ENCODE data around the gene ULK1. TPM values are rescaled to one million over a fixed set of nuclear protein-coding genes. Genes with fewer than 3 reads are reported as not detected.

ULK1 gene
- total RNA-seq, 1 experiment from 2014 or later = 67.8 TPM

- H3K9me3 Mint-ChIP-seq = no peaks in the 10 kb centered on the region
- H3K4me3 Mint-ChIP-seq = peak overlapping the region; percentile 52
- 0 out of 2 replicates have a peak overlapping the region, but pooled peaks have one; percentile 45 for H3K27ac Mint-ChIP-seq
- ChIA-PET CTCF (interaction anchor here (1.3 kb wide), 1 partner anchor 45 kb away, joined by 3 read pairs; no protein-coding TSS in a partner anchor), POLR2A (interaction anchor here (0.7 to 1.3 kb wide), 3 partner anchors 31 to 86 kb away, joined by 3 to 8 read pairs (median 6); no protein-coding TSS in a partner anchor)
- no peak for DNase-seq (ENCODE audit: low spot score)
- peaks cover 10% of the 10 kb centered on the region; the same call in 1 of the 2 replicates for H3K4me1 Mint-ChIP-seq
- no peak for ATAC-seq
- no peaks in the 10 kb centered on the region for H3K27me3 Mint-ChIP-seq (ENCODE audit: low read depth)
- H3K36me3 Mint-ChIP-seq = no peaks in the 10 kb centered on the region
- TF ChIP-seq TCF7 (CRISPR knock-in tag; IDR thresholded peaks at IDR 0.05; ENCODE audit: low read depth) (no peak), TP53 (CRISPR knock-in tag; IDR thresholded peaks at IDR 0.05) (no peak), NFATC4 (CRISPR knock-in tag; IDR thresholded peaks at IDR 0.05) (no peak), RORB (CRISPR knock-in tag; IDR thresholded peaks at IDR 0.05) (no peak), MAX (CRISPR knock-in tag; IDR thresholded peaks at IDR 0.05) (no peak), ATF3 (CRISPR knock-in tag; conservative IDR thresholded peaks at IDR 0.05) (no peak), PREB (CRISPR knock-in tag; IDR thresholded peaks at IDR 0.05; ENCODE audit: borderline replicate concordance) (no peak), SMAD4 (CRISPR knock-in tag; IDR thresholded peaks at IDR 0.05) (no peak), ZNF532 (CRISPR knock-in tag; IDR thresholded peaks at IDR 0.05; ENCODE audit: borderline replicate concordance) (no peak), NFYB (CRISPR knock-in tag; conservative IDR thresholded peaks at IDR 0.05; ENCODE audit: low read depth) (no peak), FOXJ3 (CRISPR knock-in tag; IDR thresholded peaks at IDR 0.05; ENCODE audit: borderline replicate concordance) (no peak), IRF2 (CRISPR knock-in tag; IDR thresholded peaks at IDR 0.05; ENCODE audit: borderline replicate concordance, low read depth) (no peak), ZNF232 (CRISPR knock-in tag; IDR thresholded peaks at IDR 0.05) (no peak)
- TF ChIP-seq, protein P1, sequence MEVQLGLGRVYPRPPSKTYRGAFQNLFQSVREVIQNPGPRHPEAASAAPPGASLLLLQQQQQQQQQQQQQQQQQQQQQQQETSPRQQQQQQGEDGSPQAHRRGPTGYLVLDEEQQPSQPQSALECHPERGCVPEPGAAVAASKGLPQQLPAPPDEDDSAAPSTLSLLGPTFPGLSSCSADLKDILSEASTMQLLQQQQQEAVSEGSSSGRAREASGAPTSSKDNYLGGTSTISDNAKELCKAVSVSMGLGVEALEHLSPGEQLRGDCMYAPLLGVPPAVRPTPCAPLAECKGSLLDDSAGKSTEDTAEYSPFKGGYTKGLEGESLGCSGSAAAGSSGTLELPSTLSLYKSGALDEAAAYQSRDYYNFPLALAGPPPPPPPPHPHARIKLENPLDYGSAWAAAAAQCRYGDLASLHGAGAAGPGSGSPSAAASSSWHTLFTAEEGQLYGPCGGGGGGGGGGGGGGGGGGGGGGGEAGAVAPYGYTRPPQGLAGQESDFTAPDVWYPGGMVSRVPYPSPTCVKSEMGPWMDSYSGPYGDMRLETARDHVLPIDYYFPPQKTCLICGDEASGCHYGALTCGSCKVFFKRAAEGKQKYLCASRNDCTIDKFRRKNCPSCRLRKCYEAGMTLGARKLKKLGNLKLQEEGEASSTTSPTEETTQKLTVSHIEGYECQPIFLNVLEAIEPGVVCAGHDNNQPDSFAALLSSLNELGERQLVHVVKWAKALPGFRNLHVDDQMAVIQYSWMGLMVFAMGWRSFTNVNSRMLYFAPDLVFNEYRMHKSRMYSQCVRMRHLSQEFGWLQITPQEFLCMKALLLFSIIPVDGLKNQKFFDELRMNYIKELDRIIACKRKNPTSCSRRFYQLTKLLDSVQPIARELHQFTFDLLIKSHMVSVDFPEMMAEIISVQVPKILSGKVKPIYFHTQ (CRISPR knock-in tag; IDR thresholded peaks at IDR 0.05) = no peak
These were observed 2.4 kb downstream of the ULK1 start for GRCh38 chr12:131896811-131897270.

GRCh38 chr12:131897276-131897675 lies 2.9 kb downstream of the ULK1 start:
- no peaks in the 10 kb centered on the region for H3K27me3 Mint-ChIP-seq (ENCODE audit: low read depth)
- H3K4me3 Mint-ChIP-seq = no peak overlapping the region
- CTCF ChIA-PET = interaction anchor here (1.3 kb wide), 1 partner anchor 46 kb away, joined by 3 read pairs; no protein-coding TSS in a partner anchor
- H3K9me3 Mint-ChIP-seq = no peaks in the 10 kb centered on the region
- DNase-seq (ENCODE audit: low spot score) = no peak
- ATAC-seq = no peak
- peaks cover 10% of the 10 kb centered on the region; the same call in 1 of the 2 replicates for H3K4me1 Mint-ChIP-seq
- POLR2A ChIA-PET = interaction anchor here (0.7 kb wide), 1 partner anchor 86 kb away, joined by 8 read pairs; no protein-coding TSS in a partner anchor
- peak overlapping the region; percentile 65 for H3K27ac Mint-ChIP-seq
- no peaks in the 10 kb centered on the region for H3K36me3 Mint-ChIP-seq
- TF ChIP-seq FOXJ3 (CRISPR knock-in tag; IDR thresholded peaks at IDR 0.05; ENCODE audit: borderline replicate concordance) (no peak), IRF2 (CRISPR knock-in tag; IDR thresholded peaks at IDR 0.05; ENCODE audit: borderline replicate concordance, low read depth) (no peak), ESRRA (CRISPR knock-in tag; IDR thresholded peaks at IDR 0.05; ENCODE audit: borderline replicate concordance) (no peak), FOXK1 (CRISPR knock-in tag; IDR thresholded peaks at IDR 0.05) (no peak), CBFB (CRISPR knock-in tag; IDR thresholded peaks at IDR 0.05; ENCODE audit: low read depth) (no peak), KAT7 (CRISPR knock-in tag; IDR thresholded peaks at IDR 0.05; ENCODE audit: borderline replicate concordance) (no peak), ATF3 (CRISPR knock-in tag; conservative IDR thresholded peaks at IDR 0.05) (no peak), GTF2I (CRISPR knock-in tag; conservative IDR thresholded peaks at IDR 0.05) (no peak), MXD4 (CRISPR knock-in tag; IDR thresholded peaks at IDR 0.05; ENCODE audit: borderline replicate concordance) (no peak), ZNF317 (CRISPR knock-in tag; IDR thresholded peaks at IDR 0.05; ENCODE audit: borderline replicate concordance, low read depth) (no peak), TEAD1 (CRISPR knock-in tag; IDR thresholded peaks at IDR 0.05) (no peak), FOXP1 (CRISPR knock-in tag; IDR thresholded peaks at IDR 0.05; ENCODE audit: borderline replicate concordance) (no peak)
- TF ChIP-seq, protein P2, sequence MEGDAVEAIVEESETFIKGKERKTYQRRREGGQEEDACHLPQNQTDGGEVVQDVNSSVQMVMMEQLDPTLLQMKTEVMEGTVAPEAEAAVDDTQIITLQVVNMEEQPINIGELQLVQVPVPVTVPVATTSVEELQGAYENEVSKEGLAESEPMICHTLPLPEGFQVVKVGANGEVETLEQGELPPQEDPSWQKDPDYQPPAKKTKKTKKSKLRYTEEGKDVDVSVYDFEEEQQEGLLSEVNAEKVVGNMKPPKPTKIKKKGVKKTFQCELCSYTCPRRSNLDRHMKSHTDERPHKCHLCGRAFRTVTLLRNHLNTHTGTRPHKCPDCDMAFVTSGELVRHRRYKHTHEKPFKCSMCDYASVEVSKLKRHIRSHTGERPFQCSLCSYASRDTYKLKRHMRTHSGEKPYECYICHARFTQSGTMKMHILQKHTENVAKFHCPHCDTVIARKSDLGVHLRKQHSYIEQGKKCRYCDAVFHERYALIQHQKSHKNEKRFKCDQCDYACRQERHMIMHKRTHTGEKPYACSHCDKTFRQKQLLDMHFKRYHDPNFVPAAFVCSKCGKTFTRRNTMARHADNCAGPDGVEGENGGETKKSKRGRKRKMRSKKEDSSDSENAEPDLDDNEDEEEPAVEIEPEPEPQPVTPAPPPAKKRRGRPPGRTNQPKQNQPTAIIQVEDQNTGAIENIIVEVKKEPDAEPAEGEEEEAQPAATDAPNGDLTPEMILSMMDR (IDR thresholded peaks at IDR 0.05) = no peak
